HepG2 (cell line): Measurements from ENCODE around the gene TP73. TPM values are rescaled to one million over a fixed set of nuclear protein-coding genes. Genes with fewer than 3 reads are reported as not detected.
A peak's percentile ranks its signal among the peaks of the same experiment; 100 is the strongest.

Experiments
- ATAC-seq: fragments of 200-7000 bp; cut with Tn5 transposase; 3 replicates; pipeline ENCODE4 v1.9.1; 2020; ENCODE audit warnings: mild to moderate bottlenecking, moderate library complexity
- BruUV-seq: library from RNA; stranded (reverse); fragments of 400-500 nt; replicated peaks from 2 replicates; lab custom pipeline; 2021; lab: Mats Ljungman, UMichigan
- CTCF ChIA-PET: fragments of 300-600 bp; formaldehyde crosslinking; extraction: SDS; loops from one replicate; lab custom pipeline; 2021; ENCODE audit warnings: low total read pairs, inconsistent platforms, low intra/inter-chr PET ratio; lab: Yijun Ruan, JAX
- POLR2A ChIA-PET: fragments of 350-600 bp; sonication (Branson Sonifier 250); formaldehyde crosslinking; loops from one replicate; lab custom pipeline; 2020; ENCODE audit warnings: antibody characterized with exemption, inconsistent platforms; lab: Yijun Ruan, JAX
- DNase-seq: peaks from one replicate; pipeline ENCODE4 v3.0.0-alpha.2; 2015; ENCODE audit warnings: low spot score
- FAIRE-seq: peaks from 3 replicates; lab custom pipeline; 2011; peaks lifted over from hg19 to GRCh38; lab: Jason Lieb, UNC
- H2AFZ ChIP-seq: one replicate; pipeline ENCODE4 v1.6.1; 2011; ENCODE audit warnings: low read length, inconsistent platforms
- H3K27ac ChIP-seq: fragments of 300-600 bp; 3 replicates; pipeline ENCODE4 v1.8.0; 2011; ENCODE audit warnings: mixed run types, mild to moderate bottlenecking, mixed read lengths, low read length, inconsistent platforms; ENCODE audit not compliant: insufficient read depth; ENCODE audit errors: extremely low read length
- H3K27me3 ChIP-seq, 2 experiments: fragments of 200-600 bp in 1 of 2; 2 replicates in 1 of 2; 3 replicates in 1 of 2; pipeline versions ENCODE4 v1.6.0 to v1.8.0; 2011; ENCODE audit warnings: low read length in 2 of 2, mild to moderate bottlenecking in 2 of 2, moderate library complexity in 2 of 2, inconsistent platforms in 1 of 2; ENCODE audit not compliant: insufficient read depth in 2 of 2, control insufficient read depth in 1 of 2
- H3K36me3 ChIP-seq, 2 experiments: fragments of 200-600 bp in 1 of 2; replicated peaks in 1 of 2; 2 replicates in 1 of 2; 3 replicates in 1 of 2; pipeline versions ENCODE4 v1.5.1 to v1.8.0; 2011; ENCODE audit warnings: low read length in 2 of 2, inconsistent platforms in 1 of 2; ENCODE audit not compliant: insufficient read depth in 2 of 2, control insufficient read depth in 1 of 2
- H3K4me1 ChIP-seq: 2 replicates; pipeline ENCODE4 v1.5.1; 2012; ENCODE audit warnings: low read length, inconsistent platforms; ENCODE audit not compliant: insufficient read depth
- H3K4me2 ChIP-seq: 2 replicates; pipeline ENCODE4 v1.6.0; 2011; ENCODE audit warnings: low read depth, low read length, inconsistent platforms
- H3K4me3 ChIP-seq, 3 experiments: fragments of 200-600 bp in 1 of 3; sonication (generic), shearing (Covaris generic) in 1 of 3; replicated peaks in 1 of 3; 2 replicates each; pipeline ENCODE4 v1.5.1; 2011 to 2016; ENCODE audit warnings: low read length in 3 of 3, inconsistent platforms in 2 of 3, low read depth in 2 of 3, mild to moderate bottlenecking in 2 of 3, control low read depth in 1 of 3, mixed read lengths in 1 of 3; ENCODE audit not compliant: insufficient read depth in 1 of 3
- H3K79me2 ChIP-seq: one replicate; pipeline ENCODE4 v1.6.1; 2011; ENCODE audit warnings: low read length, inconsistent platforms; ENCODE audit not compliant: insufficient read depth
- H3K9ac ChIP-seq: 2 replicates; pipeline ENCODE4 v1.6.0; 2011; ENCODE audit warnings: mild to moderate bottlenecking, low read depth, low read length, inconsistent platforms; ENCODE audit not compliant: insufficient read depth
- H3K9me3 ChIP-seq: 2 replicates; pipeline ENCODE4 v1.5.1; 2012; ENCODE audit warnings: mild to moderate bottlenecking, low read length
- H4K20me1 ChIP-seq: 2 replicates; pipeline ENCODE4 v1.6.0; 2011; ENCODE audit warnings: inconsistent platforms, mild to moderate bottlenecking, low read length, moderate library complexity; ENCODE audit not compliant: insufficient read depth
- ELF4 ChIP-seq: sonication (generic); formaldehyde crosslinking; IDR thresholded peaks from 2 replicates; pipeline ENCODE4 v1.5.0; 2020; ENCODE audit warnings: missing genetic modification reagents, mild to moderate bottlenecking, moderate library complexity, borderline replicate concordance
- FIP1L1 ChIP-seq: fragments of 200-400 bp; formaldehyde crosslinking; IDR thresholded peaks from 2 replicates; pipeline ENCODE4 v1.6.1; 2018; ENCODE audit warnings: low read depth, mild to moderate bottlenecking, low read length, moderate library complexity, borderline replicate concordance; ENCODE audit not compliant: insufficient read depth
- KDM3A ChIP-seq: IDR thresholded peaks from 2 replicates; pipeline ENCODE4 v1.6.1; 2018; ENCODE audit warnings: low read depth, missing compliant biosample characterization
- MIER2 ChIP-seq: IDR thresholded peaks from 2 replicates; pipeline ENCODE4 v1.6.1; 2016; ENCODE audit warnings: missing biosample characterization, missing genetic modification reagents
- MIER3 ChIP-seq: IDR thresholded peaks from 2 replicates; pipeline ENCODE4 v1.6.1; 2016; ENCODE audit warnings: missing compliant biosample characterization, borderline replicate concordance
- MTA1 ChIP-seq: sonication (generic); formaldehyde crosslinking; IDR thresholded peaks from 2 replicates; pipeline ENCODE4 v1.4.0; 2020; ENCODE audit warnings: missing genetic modification reagents, mild to moderate bottlenecking, borderline replicate concordance
- NFE2 ChIP-seq: sonication (generic); formaldehyde crosslinking; IDR thresholded peaks from 2 replicates; pipeline ENCODE4 v1.4.0; 2020; ENCODE audit warnings: missing genetic modification reagents
- RBFOX2 ChIP-seq: fragments of 200-400 bp; formaldehyde crosslinking; IDR thresholded peaks from 2 replicates; pipeline ENCODE4 v1.6.1; 2017; ENCODE audit warnings: low read depth, mild to moderate bottlenecking, low read length
- ZFP62 ChIP-seq: sonication (generic); formaldehyde crosslinking; IDR thresholded peaks from 2 replicates; pipeline ENCODE4 v1.4.0; 2020; ENCODE audit warnings: missing genetic modification reagents
- ZKSCAN5 ChIP-seq: sonication (generic); formaldehyde crosslinking; IDR thresholded peaks from 2 replicates; pipeline ENCODE4 v1.5.1; 2020; ENCODE audit warnings: mild to moderate bottlenecking, missing genetic modification reagents
- ZNF317 ChIP-seq: sonication (generic); formaldehyde crosslinking; IDR thresholded peaks from 2 replicates; pipeline ENCODE4 v1.5.0; 2020; ENCODE audit warnings: mild to moderate bottlenecking, missing genetic modification reagents
- WGBS: methylation state at CpG from one replicate; pipeline ENCODE4 v1.1.6; 2017; ENCODE audit warnings: low lambda C conversion rate; 5-methylcytosine and 5-hydroxymethylcytosine counted together
- in situ Hi-C: cut with HindIII; loops from 2 replicates; pipeline ENCODE4 v1.10.0; 2017; ENCODE audit warnings: low pct_unique_long_range_greater_than_20kb; ENCODE audit not compliant: extremely low pct_ligation_motif_present
- intact Hi-C: fragments of 100-400 bp; cut with micrococcal nuclease; formaldehyde crosslinking; loops from one replicate; pipeline ENCODE4 v1.10.0; 2022; ENCODE audit not compliant: unreplicated experiment
- polyA plus RNA-seq, 8 experiments: library from polyadenylated mRNA; depleted of rRNA in 3 of 8; stranded (reverse) in 7 of 8; unstranded in 1 of 8; fragments of >200 nt; fragmentation: Illumina TruSeq in 4 of 8; extraction: Trizol in 4 of 8; gene quantifications; 2 replicates each; pipeline versions ENCODE4 v1.2.1 to v1.2.3, GENCODE V29; 2011 to 2016; ENCODE audit warnings: low read depth in 4 of 8, missing spikeins in 1 of 8, mixed read lengths in 1 of 8; ENCODE audit not compliant: insufficient read depth in 1 of 8
- total RNA-seq, 5 experiments: library from RNA; depleted of rRNA; stranded (reverse); fragments of >200 nt; fragmentation: Illumina TruSeq; extraction: Trizol; gene quantifications; 2 replicates each; pipeline ENCODE4 v1.2.3, GENCODE V29; 2016; ENCODE audit warnings: low read depth in 1 of 5
- TF ChIP-seq, protein P1 (sequence below): sonication (generic); formaldehyde crosslinking; IDR thresholded peaks from 2 replicates; pipeline ENCODE4 v1.8.1; 2022; ENCODE audit warnings: low read depth, mild to moderate bottlenecking, missing genetic modification reagents
- TF ChIP-seq, protein P2 (sequence below): IDR thresholded peaks from 2 replicates; pipeline ENCODE4 v1.6.1; 2012; ENCODE audit warnings: low read length, improper control_type of control experiment

TP73 gene
- total and polyA plus RNA-seq, 2 of the 13 experiments (the other 11 are each of a cell fraction or from before 2014, with no cell fraction given): 0.49 to 1.1 TPM

DNA sequence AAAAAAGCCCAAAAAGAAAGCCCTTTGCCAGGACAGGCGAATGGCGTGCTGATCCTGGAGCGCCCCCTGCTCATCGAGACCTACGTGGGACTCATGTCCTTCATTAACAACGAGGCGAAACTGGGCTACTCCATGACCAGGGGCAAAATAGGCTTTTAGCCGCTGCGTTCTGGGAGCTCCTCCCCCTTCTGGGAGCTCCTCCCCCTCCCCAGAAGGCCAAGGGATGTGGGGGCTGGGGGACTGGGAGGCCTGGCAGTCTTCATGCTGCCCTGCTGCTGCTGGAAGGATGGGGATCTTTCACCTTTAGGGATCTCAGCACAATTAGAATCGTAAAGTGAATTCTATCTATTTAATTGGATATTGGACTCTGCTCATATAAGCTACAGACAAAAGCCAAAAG lies 23.9 kb upstream of the TP73 start:
- Histone ChIP-seq H3K4me2 (no peak overlapping the region), H3K9ac (no peak overlapping the region), H3K4me1 (peaks cover 17% of the 10 kb centered on the region), H3K27me3 (no peaks in the 10 kb centered on the region), H3K4me3 (no peak overlapping the region), H2AFZ (no peak overlapping the region), H3K27ac (no peak overlapping the region), H3K9me3 (no peaks in the 10 kb centered on the region), H3K79me2 (peaks cover 5% of the 10 kb centered on the region), H3K36me3 (peaks cover 22 to 39% of the 10 kb centered on the region in 2 experiments), H4K20me1 (no peaks in the 10 kb centered on the region)
- BruUV-seq: no TSS peak
- TF ChIP-seq ZFP62 (no peak), MIER2 (CRISPR knock-in tag) (no peak), MTA1 (CRISPR knock-in tag) (no peak), KDM3A (no peak)
- TF ChIP-seq, protein P1, sequence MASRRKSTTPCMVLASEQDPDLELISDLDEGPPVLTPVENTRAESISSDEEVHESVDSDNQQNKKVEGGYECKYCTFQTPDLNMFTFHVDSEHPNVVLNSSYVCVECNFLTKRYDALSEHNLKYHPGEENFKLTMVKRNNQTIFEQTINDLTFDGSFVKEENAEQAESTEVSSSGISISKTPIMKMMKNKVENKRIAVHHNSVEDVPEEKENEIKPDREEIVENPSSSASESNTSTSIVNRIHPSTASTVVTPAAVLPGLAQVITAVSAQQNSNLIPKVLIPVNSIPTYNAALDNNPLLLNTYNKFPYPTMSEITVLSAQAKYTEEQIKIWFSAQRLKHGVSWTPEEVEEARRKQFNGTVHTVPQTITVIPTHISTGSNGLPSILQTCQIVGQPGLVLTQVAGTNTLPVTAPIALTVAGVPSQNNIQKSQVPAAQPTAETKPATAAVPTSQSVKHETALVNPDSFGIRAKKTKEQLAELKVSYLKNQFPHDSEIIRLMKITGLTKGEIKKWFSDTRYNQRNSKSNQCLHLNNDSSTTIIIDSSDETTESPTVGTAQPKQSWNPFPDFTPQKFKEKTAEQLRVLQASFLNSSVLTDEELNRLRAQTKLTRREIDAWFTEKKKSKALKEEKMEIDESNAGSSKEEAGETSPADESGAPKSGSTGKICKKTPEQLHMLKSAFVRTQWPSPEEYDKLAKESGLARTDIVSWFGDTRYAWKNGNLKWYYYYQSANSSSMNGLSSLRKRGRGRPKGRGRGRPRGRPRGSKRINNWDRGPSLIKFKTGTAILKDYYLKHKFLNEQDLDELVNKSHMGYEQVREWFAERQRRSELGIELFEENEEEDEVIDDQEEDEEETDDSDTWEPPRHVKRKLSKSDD: no peak
- WGBS: 92% methylated on average over 10 of the region's 10 CpGs
- POLR2A ChIA-PET: interaction anchor here (1.0 kb wide), 1 partner anchor 38 kb away, joined by 3 read pairs; no protein-coding TSS in a partner anchor
- DNase-seq (no peak), FAIRE-seq (no peak), ATAC-seq (no peak)
- in situ Hi-C loops: no loop called here
- intact Hi-C loops: no loop called here
- CTCF ChIA-PET: no interaction called here

DNA sequence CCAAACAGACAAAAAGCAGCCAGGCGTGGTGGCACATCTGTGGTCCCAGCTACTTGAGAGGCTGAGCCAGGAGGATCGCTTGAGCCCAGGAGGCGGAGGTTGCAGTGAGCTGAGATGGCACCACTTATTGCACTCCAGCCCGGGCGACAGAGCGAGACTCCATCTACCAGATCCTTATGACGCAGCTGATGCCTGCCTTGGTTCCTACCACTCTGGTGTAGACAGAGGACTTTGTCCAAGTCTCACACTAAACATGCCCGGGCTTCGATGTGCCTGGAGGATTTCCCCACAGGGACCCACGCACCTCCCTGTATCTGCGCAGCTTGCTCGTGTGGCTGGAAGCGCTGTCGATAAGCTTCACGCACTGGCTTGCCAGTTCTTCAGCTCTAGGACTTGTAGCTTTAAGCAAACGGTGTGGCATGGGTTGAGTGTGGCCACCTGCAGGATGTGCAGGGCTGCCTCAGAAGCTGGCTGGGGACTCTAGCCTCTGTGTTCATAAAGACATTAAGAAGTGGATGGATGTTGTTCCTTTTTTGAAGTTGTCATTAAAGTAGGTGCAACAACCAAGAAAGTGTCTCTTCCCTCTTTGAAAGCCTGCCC lies 22.7 kb upstream of the TP73 start:
- Histone ChIP-seq H3K27me3 (no peaks in the 10 kb centered on the region), H3K9me3 (no peaks in the 10 kb centered on the region), H3K4me2 (no peak overlapping the region), H3K4me3 (no peak overlapping the region), H3K79me2 (peaks cover 5% of the 10 kb centered on the region), H3K36me3 (peaks cover 29 to 47% of the 10 kb centered on the region in 2 experiments), H3K27ac (no peak overlapping the region), H3K9ac (no peak overlapping the region), H4K20me1 (no peaks in the 10 kb centered on the region), H2AFZ (no peak overlapping the region), H3K4me1 (peaks cover 10% of the 10 kb centered on the region)
- intact Hi-C loops: no loop called here
- CTCF ChIA-PET: no interaction called here
- BruUV-seq: TSS peak; percentile 48
- POLR2A ChIA-PET: interaction anchor here (1.0 to 1.1 kb wide), 2 partner anchors 37 to 158 kb away, joined by 3 read pairs; no protein-coding TSS in a partner anchor
- WGBS: 100% methylated on average over 3 of the region's 16 CpGs
- ATAC-seq (no peak), DNase-seq (no peak), FAIRE-seq (no peak)
- no peak for TF ChIP-seq ELF4 (CRISPR knock-in tag)
- TF ChIP-seq, protein P2, sequence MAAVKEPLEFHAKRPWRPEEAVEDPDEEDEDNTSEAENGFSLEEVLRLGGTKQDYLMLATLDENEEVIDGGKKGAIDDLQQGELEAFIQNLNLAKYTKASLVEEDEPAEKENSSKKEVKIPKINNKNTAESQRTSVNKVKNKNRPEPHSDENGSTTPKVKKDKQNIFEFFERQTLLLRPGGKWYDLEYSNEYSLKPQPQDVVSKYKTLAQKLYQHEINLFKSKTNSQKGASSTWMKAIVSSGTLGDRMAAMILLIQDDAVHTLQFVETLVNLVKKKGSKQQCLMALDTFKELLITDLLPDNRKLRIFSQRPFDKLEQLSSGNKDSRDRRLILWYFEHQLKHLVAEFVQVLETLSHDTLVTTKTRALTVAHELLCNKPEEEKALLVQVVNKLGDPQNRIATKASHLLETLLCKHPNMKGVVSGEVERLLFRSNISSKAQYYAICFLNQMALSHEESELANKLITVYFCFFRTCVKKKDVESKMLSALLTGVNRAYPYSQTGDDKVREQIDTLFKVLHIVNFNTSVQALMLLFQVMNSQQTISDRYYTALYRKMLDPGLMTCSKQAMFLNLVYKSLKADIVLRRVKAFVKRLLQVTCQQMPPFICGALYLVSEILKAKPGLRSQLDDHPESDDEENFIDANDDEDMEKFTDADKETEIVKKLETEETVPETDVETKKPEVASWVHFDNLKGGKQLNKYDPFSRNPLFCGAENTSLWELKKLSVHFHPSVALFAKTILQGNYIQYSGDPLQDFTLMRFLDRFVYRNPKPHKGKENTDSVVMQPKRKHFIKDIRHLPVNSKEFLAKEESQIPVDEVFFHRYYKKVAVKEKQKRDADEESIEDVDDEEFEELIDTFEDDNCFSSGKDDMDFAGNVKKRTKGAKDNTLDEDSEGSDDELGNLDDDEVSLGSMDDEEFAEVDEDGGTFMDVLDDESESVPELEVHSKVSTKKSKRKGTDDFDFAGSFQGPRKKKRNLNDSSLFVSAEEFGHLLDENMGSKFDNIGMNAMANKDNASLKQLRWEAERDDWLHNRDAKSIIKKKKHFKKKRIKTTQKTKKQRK: no peak
- no peak for TF ChIP-seq MIER3
- TF ChIP-seq RBFOX2: peak; percentile 22
- TF ChIP-seq ZKSCAN5 (CRISPR knock-in tag): no peak
- no peak for TF ChIP-seq NFE2 (CRISPR knock-in tag)
- no peak for TF ChIP-seq ZNF317
- TF ChIP-seq FIP1L1: no peak
- in situ Hi-C loops: no loop called here
